Astrocyte of the cerebellum (primary cell): ENCODE results near the gene TENM4.

Experiments used
- DNase-seq: peaks from one replicate; pipeline ENCODE4 v3.0.0-alpha.2; 2011; ENCODE audit warnings: low read depth
- H3K4me3 ChIP-seq: 2 replicates; pipeline ENCODE4 v1.5.1; 2011; ENCODE audit warnings: mild to moderate bottlenecking, low read depth, low read length, moderate library complexity
- in situ Hi-C: cut with HindIII; loops from 2 replicates; pipeline ENCODE4 v1.10.0; 2017; ENCODE audit warnings: low sequenced_read_pairs
- TF ChIP-seq, protein P1 (sequence below): IDR thresholded peaks from 2 replicates; pipeline ENCODE4 v1.5.1; 2012; ENCODE audit warnings: low read length, low read depth, moderate library complexity, mild to moderate bottlenecking; ENCODE audit errors: missing control alignments

TENM4 gene

DNA sequence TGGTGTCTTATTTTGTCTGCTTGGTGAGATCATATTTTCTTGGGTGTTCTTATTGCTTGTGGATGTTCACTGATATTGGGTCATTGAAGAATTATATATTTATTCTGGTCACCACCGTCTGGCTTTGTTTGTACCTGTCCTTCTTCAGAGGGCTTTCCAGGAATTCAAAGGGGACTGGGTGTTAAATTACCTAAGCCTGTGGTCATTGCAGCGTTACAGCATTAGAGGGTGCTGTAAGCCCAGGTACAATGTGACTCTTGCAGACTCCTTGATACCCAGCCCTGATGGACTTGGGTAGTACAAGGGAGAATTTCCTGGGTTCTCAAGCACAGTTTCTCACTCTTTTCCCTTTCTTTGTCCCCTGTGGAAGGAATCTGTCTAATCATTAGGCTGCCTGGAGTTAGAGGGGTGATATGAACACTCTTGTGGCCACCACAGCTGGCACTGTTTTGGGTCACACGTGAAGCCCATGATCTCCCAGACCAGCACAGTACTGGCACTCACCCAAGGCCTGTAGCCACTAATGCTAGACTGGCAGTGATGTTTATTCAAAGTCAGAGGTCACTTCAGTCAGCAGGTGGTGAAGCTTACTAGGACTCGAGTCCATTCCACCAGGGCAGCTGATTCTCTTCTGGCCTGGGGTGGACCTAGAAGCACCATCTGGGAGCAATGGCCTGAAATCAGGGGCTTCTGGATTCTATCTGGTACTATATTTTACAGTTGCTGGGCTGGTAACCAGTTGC lies 810.1 kb downstream of the TENM4 start:
- DNase-seq: no peak
- TF ChIP-seq, protein P1, sequence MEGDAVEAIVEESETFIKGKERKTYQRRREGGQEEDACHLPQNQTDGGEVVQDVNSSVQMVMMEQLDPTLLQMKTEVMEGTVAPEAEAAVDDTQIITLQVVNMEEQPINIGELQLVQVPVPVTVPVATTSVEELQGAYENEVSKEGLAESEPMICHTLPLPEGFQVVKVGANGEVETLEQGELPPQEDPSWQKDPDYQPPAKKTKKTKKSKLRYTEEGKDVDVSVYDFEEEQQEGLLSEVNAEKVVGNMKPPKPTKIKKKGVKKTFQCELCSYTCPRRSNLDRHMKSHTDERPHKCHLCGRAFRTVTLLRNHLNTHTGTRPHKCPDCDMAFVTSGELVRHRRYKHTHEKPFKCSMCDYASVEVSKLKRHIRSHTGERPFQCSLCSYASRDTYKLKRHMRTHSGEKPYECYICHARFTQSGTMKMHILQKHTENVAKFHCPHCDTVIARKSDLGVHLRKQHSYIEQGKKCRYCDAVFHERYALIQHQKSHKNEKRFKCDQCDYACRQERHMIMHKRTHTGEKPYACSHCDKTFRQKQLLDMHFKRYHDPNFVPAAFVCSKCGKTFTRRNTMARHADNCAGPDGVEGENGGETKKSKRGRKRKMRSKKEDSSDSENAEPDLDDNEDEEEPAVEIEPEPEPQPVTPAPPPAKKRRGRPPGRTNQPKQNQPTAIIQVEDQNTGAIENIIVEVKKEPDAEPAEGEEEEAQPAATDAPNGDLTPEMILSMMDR: no peak
- no peak overlapping the region for H3K4me3 ChIP-seq
- in situ Hi-C loops: no loop called here

GRCh38 chr11:78630155-78630554 lies 810.7 kb downstream of the TENM4 start:
- in situ Hi-C loops: no loop called here
- TF ChIP-seq, protein P1: no peak
- DNase-seq: no peak
- H3K4me3 ChIP-seq: no peak overlapping the region

DNA sequence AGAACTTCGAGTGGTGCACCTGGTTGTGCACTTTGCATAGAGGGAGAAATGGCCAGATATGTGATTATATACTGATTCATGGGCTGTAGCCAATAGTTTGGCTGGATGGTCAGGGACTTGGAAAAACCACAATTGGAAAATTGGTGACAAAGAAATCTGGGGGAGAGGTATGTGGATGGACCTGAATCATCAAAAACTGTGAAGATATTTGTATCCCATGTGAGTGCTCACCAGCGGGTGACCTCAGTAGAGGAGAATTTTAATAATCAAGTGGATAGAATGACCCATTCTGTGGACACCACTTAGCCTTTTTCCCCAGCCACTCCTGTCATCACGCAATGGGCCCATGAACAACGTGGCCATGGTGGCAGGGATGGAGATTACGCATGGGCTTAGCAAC lies 818.2 kb downstream of the TENM4 start:
- no peak overlapping the region for H3K4me3 ChIP-seq
- in situ Hi-C loops: no loop called here
- DNase-seq: no peak
- TF ChIP-seq, protein P1: no peak

DNA sequence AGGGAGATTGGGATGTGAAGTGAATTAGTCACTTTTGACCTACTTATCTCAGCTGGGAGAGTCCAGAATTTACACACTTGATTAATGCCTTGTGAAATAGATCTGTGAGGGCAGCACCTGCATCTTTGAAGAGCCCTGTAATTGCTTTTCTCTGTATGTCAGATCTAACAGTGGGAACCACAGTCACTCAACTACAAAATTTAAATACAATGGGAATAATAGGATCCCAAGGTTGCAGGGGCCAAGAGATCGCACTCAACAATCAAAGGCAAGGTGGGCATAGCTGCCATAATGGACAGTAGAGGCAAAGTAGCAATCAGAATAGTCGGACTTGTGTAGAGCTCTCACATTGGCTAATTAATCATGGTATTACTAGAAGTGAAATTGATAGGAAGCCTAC lies 820.7 kb downstream of the TENM4 start:
- no peak overlapping the region for H3K4me3 ChIP-seq
- TF ChIP-seq, protein P1: no peak
- in situ Hi-C loops: no loop called here
- DNase-seq: no peak

DNA sequence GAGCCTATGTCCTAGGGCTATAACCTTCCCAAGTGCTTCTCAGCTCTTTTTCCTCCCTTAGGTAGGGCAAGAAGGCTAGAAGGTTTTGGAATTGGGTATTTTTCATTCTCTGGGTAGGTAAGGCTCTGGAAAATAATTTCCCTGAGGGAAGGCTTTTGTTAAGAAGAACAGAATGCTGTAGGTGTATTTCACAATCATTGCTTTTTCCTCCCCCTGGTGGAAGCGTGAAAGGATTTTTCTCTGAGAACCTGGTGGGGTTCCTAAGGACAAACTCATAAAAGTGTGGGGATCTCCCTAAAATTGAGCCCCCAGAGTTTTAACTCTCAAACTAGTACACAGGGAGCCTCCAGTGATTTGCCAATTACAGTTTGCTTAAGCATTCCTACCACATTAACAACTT lies 825.1 kb downstream of the TENM4 start:
- H3K4me3 ChIP-seq: no peak overlapping the region
- no peak for DNase-seq
- TF ChIP-seq, protein P1: no peak
- in situ Hi-C loops: no loop called here

DNA sequence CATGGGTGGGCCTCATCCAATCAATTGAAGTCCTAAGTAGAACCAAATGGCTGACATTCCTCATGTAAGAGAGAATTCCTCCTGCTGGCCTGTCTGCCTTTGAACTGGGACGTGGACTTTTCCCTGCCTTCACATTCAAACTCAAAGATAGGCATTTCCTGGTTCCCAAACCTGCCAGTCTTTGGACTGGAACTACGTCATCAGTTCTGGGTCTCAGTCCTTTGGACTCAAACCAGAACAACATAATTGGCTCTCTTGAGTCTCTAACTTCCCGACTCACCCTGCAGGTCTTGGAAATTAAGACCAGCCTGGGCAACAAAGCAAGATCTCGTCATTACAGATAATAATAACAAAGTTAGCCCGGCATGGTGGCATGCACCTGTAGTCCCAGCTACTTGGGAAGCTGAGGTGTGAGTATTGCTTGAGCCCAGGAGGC lies 827.4 kb downstream of the TENM4 start:
- H3K4me3 ChIP-seq: no peak overlapping the region
- in situ Hi-C loops: no loop called here
- TF ChIP-seq, protein P1: no peak
- no peak for DNase-seq
